HG03378 (cell line): Measurements from ENCODE around the gene MYO3B.

Experiments
- ATAC-seq: cut with Tn5 transposase; IDR thresholded peaks from one replicate; pipeline ENCODE4 v1.9.1; 2021; ENCODE audit warnings: mild to moderate bottlenecking, moderate library complexity; ENCODE audit not compliant: unreplicated experiment

MYO3B gene

DNA sequence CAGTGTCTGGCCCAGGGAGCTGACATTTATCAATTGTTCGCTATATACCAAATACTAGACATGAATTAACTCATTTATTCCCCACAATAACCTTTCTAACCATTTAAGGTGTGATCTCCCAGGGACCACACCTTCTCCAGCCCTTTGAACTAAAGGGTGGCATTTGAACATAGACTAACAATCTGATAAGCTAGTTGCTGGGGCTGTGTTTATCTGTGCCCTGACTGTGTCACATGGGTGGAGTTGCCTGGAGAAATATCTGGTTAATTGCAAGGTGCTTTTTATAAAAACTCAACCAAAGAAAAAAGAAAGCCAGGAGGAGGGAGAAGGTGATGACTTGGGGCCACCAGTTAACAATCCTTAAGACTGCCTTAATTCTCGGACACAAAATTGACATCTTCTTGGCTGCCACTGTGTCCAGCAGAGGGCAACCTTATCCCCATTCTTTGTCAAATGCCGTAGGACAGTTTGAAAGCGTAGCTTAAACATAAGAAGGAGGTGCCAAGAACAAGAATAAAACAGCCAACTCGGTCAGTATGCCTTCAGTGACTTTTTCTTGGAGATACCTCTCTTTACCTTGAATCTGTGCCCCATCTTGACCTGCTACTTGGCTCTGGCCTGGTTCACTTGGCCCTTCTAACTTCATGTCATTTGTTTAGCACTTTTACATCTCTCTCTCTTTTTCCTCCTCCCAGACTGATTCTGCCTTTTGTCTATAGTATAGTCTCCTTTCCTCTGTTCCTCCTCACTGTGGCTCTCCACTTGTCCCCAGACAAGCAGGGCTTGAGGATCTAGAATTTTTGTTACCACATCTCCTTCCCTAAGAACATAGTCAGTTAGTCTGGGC is 183.4 kb downstream of the MYO3B start:
- no peak for ATAC-seq

DNA sequence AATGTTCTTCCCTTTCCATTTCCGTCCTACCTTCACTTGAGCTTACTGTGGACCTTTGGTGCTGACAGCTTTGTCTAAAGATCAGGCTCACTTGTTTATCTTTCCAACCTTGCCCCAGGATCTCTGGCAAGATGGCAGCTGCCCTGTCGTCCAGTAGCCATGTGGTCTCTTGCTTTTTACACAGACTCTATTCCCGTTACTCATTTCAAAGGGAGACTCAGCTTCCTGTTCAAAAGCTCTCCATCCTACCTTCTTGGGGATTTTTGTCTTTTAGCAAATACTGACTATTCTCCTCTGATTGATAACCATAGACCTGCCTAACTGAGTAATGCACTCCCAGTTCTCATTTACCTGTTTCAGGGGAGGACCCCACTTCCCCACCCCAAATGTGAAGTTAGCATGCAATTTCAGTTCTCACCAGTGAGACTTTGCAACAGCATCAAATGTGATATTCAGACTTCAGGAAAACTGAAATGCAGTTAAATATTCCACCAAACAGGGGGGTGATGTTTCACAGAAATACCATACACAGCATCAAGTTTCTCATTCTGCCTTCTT is 184.4 kb downstream of the MYO3B start:
- ATAC-seq, result no peak

DNA sequence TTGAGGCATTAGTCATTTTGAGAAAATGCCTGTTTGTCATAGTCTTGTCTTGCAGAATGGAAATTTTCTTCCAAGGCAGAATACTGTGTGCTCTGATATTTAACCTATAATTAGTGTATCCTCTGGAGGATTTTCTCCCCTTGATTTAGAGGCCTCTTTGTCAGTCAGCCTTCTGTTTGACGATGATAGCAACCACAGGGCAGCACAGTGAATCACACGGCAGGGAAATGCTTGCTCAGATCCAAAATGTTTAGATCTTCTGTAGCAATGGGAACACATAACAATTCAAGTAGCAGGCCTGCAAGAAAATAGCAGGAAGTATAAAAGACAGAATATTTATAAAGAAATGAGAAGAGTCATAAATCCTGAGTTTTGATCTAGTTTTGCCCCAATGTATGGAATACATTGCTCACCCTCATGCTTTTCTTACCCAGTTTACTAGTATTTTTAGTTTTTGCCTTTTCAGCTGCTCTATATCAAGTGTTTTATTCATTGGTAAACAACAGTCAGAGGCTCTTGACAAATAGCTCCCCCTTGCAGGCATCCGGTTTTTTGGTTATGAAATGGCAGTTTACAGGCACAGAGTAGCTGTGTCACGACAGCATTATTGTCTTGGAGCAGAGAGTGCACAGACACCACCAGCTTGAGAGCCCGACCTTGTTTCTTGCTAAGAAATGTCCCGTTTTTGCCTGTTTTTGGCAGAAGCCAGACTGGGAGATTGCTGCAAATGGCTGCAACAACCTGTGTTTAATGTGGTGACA is 185.1 kb downstream of the MYO3B start:
- ATAC-seq, result no peak

DNA sequence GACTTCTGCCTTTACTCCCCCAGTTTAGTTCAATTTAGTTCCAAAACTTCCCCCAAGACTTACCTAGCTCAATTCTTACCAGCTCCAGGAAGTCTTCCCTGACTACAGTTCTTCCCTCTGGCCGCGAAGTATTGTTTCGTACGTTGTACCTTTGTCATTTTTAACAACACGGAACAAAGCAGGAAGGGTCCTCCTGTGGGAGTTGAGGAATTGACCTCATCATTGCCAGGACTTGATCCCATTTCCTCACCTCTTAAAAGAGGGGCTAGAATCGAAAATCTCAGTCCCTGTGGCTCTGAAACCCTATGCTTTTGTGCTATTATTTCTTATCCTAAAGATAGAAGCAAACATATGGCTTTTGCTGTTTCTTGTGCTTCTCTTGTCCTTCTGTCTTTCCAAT is 187.1 kb downstream of the MYO3B start:
- ATAC-seq, result no peak

DNA sequence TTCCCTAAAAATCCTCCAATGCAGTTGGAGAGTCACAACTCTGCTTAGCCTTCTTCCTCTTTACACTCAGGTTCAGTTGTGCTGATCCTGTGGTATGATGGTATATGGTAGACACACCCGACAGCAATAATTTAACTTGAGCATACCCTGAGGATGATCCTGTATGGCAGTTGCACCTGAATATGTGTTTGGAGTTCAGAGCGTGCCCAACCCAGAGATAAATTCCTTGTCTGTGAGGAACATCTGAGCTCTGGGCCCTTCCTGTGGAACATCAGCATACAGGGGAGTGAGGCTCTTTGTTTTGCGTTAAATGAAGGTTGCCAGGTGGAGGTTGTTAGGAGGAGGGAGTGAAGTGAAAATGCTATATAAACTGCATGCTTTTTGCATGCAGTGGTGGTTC is 187.7 kb downstream of the MYO3B start:
- no peak for ATAC-seq

DNA sequence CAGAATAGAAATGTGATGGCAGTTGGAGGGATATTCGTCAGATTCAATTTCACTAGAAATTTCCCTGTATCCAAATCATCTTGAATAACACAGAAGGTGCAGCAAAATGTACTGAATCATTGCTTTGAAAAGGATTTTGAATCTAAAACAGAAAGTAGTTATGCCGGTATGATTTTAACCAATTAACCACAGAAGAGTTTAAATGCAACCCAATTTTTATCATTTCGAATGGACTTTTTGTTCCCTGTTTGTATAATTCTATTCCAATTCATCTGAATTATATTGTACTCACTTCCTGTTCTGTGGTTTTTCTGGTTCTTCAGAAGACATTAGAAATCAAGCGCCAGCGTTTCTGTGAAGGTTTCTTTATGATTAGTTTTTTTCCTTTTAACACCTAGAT is 190.4 kb downstream of the MYO3B start:
- ATAC-seq, result no peak

DNA sequence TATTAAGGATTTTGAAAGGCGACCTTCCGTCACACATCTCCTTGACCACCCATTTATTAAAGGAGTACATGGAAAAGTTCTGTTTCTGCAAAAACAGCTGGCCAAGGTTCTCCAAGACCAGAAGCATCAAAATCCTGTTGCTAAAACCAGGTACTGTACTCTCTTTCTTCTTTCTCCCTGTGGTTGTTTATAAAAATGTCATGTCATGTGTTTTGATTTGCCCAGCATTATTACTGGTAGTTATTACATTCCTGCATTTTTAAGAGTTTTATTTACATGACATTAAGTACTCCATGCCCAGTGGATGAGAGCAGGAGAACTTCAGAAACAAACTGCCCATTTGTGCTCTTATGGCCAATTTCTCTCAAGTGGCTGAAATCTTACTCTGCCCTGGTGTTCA is 191.3 kb downstream of the MYO3B start:
- ATAC-seq, result no peak

DNA sequence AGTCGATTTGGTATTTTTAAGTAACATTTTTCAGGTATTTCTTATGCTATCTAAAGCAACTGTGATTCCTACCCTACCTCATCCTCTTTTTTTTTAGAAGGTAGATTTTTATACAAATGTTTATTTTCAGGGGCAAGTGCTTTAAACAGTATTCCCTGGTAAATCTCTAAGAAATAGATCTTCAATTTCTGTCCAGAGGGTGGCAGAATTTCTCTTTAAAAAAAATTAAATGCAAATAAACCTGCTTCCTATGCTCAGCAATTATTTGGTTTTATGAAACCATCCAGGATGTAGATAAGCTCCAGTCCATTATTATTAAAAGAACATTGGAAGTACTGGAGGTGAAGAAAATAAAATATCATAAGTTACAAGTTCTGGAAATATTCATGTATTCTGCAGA is 191.9 kb downstream of the MYO3B start:
- no peak for ATAC-seq

DNA sequence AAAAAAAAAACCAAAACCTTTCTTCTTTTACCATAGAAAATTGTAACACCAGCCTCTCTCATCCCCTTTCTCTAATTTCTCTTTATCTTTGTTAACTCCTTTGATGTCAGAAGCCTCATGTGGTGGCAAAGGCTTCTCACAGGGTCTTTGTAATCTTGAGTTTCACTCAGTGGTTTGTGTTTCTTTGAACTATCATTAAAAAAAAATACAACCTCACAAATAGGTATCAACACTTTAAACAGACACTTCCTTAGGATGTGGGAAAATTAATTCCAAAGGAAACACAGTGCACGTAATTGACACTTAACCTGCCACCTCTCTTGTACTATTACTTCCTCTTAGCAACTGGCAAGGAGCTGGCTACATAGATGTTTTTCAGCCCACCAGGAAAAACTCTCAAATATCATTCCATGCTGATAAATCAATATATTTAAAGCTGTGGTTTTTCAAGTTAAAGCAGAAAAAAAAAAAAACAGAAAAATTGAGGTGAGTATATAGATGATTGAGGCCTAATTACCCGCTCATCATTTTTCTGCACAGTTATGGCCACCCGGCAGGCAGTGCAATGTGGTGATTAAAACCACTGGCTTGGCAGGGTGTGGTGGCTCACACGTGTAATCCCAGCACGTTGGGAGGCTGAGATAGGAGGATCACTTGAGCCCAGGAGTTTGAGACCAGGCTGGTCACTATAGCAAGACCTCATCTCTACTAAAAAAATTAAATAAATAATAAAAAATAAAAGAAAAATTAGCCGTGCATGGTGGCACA is 193.5 kb downstream of the MYO3B start:
- no peak for ATAC-seq

DNA sequence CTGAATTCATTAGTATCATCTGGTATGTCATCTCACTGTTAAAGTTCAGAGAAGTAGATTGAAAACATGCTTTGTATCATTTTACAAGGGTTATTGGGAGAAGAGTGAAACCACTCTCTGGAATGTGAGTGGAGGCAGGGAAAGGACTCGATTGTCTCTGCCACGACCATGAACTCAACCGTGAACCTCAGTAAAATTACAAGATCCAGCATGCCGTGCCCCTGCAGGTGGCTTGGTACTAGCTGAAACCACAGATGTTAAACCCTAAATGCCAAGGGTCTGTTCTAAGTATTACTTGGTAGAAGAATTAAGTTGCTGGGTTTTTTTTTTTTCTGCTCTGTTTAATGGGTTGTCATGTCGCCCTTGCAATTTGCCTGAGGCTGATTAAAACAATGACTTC is 197.2 kb downstream of the MYO3B start:
- no peak for ATAC-seq

DNA sequence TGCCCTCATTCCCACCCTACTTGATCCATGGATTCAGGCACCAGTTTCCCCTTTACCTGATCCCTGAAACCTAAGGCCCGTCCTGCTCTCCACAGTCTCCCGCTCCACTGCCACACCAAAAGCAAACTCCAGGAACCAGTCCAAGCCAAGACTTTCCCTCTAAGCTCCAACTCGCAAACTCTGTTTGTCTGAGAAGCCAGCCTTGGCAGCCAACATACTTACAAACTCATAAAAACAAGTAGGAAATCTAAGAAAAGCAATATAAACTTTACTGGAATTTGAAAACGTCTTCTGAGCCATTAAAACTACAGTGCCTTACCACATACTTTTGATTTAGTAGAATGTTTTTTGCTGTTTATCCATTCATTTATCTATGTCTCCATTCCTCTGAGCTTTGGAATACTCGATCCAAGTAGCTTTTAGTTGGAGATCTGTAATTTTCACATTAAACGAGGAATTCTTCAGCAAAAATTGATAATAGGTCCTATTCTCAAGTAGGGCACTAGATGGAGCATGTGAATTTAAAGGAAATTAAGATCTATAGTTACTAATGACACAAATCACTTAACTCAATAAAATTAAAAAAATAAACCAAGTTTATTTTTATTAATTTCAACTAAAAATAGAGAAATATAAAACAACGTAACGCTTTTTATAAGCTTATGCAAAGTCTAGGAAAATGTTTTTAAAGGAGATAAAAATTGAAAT is 199.7 kb downstream of the MYO3B start:
- no peak for ATAC-seq

DNA sequence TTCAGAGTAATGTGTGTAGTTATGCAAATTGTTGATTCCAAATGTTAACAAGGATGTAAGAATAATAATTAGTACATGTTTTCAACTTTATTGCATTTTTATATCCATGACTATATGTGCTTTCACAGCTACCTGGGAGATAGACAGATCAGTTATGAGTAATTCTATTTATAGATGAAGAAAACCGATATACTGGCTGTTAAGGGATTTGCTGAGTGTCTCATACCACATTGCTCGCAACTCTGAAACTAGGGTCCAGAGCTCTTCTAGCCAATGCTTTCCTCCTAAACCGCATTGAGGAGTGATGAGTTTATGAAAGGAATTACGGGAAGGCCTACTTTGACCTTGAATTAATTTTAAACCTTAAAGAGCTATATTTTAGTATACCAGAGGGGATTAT is 202.3 kb downstream of the MYO3B start:
- ATAC-seq, result no peak

DNA sequence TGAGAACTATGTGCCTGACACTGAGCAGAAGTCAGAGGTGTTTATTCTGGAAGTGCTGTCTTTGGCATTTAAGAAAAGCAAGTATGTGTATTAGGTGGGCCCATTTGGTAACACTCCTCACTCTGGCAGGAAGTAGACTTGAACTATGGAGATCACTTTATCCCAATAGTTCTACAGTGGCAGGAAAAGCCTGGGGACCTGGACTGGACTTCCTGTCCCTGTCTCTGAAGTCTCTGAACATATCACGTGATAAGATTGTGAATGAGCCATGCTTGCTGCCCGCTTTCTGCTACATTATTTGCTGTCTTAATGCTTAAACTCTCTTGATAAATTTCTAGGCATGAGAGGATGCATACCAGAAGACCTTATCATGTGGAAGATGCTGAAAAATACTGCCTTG is 203.7 kb downstream of the MYO3B start:
- no peak for ATAC-seq

DNA sequence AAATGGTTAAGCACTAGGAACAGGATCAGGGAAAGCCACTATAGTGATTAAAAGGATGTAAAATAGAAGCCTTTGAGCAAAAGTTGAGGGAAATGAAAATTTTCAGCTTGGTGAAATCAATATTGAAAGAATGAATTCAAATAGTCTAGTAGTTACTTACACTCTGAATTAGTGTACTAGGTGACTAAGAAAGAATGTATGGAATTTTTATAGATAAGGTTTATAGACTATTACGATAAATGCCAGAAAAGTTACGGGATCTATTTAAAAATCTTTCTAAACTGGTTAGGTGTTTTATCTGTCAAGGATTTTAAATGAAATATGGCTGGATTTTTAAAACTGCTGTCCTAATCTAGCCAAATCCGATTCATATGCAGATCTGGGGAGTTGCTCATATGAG is 208.6 kb downstream of the MYO3B start:
- no peak for ATAC-seq

DNA sequence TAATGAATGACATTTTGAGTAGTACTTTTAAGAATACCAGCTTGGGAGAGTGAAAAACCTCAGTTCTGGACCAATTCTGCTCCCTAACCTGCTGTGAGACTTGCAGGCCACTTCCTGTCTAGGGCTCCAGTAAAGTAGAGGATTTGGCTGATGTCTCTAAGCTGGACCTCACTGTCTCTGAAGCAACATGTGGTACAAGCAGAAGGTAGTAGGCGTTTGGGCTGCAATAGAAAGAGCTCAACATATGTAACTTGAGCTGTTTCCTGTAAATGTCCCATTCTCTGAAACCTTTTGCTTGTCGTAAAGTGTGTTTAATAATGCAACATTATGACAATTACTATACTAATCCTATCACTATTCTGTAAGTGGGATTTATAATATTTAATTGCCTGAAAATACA is 213.1 kb downstream of the MYO3B start:
- ATAC-seq, result no peak

DNA sequence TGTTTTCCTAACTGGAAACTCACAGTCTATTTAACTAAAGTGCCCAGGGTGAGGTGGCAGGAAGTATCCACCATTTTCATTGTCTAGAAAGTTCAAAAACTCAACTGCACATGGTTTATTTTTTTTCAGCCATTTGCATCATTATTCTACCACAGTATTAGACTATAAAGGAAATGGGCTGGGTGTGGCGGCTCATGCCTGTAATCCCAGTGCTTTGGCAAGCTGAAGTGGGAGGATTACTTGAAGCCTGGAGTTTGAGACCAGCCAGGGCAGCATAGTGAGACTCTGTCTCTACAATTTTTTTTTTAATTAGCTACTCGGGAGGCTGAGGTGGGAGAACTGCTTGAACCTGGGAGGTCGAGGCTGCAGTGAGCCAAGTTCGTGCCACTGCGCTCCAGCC is 213.8 kb downstream of the MYO3B start:
- ATAC-seq, result no peak

DNA sequence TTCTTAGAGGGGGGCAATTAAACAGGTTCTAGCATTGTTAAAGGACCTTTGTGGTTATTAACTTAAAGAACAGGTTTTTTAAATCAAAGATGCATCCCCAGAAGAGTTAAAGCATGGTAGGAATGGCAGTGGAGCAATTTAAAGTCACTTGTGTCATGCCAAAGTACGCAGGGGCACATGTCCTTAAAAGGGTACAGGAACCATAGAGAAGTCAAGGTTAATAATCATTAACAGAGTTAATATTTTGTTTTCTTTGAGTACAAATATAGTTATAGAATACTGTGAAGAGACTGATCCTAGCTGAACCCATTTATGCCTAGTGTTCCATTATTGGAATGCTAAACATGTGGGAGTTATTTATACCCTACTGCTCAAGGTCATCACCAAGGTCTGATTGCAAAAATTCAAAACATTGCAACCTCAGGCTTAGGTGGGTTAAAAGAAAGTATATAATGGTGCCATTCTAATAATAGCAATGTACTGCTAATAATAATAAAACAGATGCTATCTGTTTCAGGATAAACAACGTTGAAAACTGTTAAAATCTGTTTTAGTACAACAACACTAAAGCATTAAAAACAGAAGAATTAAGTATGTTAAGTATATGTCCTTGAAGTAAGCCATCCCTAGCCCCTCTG is 216.0 kb downstream of the MYO3B start:
- ATAC-seq, result no peak

DNA sequence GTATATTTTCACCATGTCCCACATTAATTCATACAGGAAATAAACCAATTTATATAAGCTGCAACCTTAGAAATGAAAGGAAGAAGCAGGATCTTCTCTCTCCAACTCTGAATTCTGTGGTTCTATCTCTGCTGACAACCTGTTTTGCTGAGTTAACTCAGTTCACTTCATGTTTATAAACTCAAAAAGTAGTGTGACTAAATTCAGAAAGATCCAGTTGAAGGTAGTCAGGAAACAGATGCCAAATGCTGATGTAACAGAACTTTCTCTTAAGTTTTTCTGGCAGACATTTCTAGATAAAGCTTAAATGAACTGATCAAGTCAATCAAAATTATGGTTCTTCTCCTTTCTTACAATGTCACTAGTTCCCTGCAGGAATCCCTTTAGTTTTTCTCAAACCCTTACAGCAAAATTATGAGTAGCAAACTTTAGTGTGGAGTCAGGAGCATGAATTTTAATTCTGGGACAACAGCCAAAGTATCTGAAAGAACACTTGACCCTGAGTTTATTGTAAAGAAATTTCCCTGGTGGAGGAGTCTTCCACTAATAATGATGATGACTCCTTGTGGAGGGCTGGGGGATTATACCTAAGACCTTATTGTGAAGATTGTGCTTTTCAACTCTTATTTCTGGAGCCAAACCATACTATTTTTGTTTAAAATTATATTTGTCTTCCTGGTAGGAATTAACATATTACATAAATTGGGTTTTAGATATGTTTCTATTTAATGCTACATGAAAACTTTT is 216.9 kb downstream of the MYO3B start:
- ATAC-seq, result no peak

DNA sequence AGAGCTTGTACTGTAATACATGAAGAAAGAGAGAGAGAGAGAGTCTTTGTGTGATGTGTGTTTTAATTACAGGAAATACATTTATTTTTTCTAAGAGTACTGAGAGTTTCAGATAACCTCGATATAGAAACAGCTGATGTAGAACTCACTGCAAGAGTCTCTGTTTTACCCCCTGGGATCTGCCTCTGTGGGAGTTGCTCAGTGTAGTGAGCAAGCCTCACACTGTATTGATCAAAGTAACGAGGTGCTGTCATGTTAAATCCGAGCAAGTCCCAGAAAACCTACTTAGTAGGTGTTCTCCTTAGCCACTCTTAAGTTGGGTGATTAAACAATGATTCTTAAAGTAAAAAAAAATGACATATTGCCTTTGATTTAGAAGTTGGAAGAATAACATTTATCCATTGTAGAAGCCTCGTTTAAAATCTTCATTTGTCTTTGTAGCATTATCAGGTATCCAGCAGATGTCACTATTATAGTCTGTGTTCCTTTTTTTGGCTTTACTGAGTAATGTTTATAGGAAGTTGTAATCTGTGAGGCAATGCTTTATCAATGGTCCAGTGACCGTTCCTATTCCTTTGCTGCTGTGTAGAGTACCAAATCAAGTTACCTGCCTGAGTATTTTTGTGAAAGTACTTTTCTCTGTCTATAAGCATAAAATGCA is 219.0 kb downstream of the MYO3B start:
- ATAC-seq, result no peak
